GM06990 (cell line): Measurements from ENCODE around the gene CCHCR1.

Experiments
- DNase-seq: peaks from one replicate; pipeline ENCODE4 v3.0.0-alpha.2; 2011; ENCODE audit not compliant: insufficient read length; ENCODE audit errors: extremely low read depth
- H3K27me3 ChIP-seq: replicated peaks from 2 replicates; pipeline ENCODE4 v1.6.0; 2011; ENCODE audit warnings: low read length; ENCODE audit not compliant: control insufficient read depth, insufficient read depth
- H3K36me3 ChIP-seq: 2 replicates; pipeline ENCODE4 v1.5.1; 2011; ENCODE audit warnings: low read length; ENCODE audit not compliant: control insufficient read depth, insufficient read depth
- H3K4me3 ChIP-seq: replicated peaks from 2 replicates; pipeline ENCODE4 v1.5.1; 2011; ENCODE audit warnings: low read depth, mild to moderate bottlenecking, control low read depth, low read length
- CTCF ChIP-seq: IDR thresholded peaks from 2 replicates; pipeline ENCODE4 v1.5.1; 2011; ENCODE audit warnings: low read length, control low read depth, mild to moderate bottlenecking, inconsistent platforms; ENCODE audit not compliant: insufficient read depth, poor library complexity, severe bottlenecking

CCHCR1 gene

DNA sequence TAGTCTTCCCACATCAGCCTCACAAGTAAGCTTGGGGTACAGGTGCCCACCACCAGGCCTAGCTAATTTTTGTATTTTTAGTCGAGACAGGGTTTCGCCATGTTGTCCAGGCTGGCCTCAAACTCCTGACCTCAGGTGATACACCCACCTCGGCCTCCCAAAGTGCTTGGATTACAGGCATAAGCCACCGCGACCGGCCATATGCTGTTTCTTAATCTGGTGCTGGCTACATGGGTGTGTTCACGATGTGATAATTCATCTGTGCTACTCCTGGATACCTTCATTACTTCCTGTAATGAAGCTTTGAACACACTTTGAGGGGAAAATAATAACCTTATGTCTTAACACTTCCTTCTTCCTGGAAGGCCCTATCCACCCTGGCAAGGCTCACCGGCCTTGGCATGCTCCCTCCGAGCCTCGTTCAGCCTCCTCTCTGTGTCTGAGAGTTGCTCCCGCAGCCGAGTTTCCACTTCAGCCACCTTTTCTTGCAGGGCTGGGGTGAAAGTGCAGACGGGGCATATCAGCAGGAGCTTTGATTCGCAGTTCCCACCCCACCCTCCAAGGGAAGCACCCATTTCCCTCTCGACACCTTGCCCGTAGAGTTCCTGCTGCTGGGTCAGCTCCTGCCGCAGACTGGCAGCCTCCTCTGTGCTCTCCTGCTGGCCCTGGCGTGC lies 13.2 kb downstream of the CCHCR1 start:
- H3K36me3 ChIP-seq = peaks cover 11% of the 10 kb centered on the region

GRCh38 chr6:31143148-31143547 lies 14.5 kb downstream of the CCHCR1 start:
- Histone ChIP-seq H3K4me3 (no peak overlapping the region), H3K27me3 (no peaks in the 10 kb centered on the region), H3K36me3 (peaks cover 9% of the 10 kb centered on the region)
- no peak for DNase-seq
- TF ChIP-seq CTCF = no peak

More for the DNA sequence above, 13.2 kb downstream of the CCHCR1 start:
- no peak overlapping the region for H3K4me3 ChIP-seq
- TF ChIP-seq CTCF = no peak
- H3K27me3 ChIP-seq = no peaks in the 10 kb centered on the region
- DNase-seq = no peak

- Histone ChIP-seq H3K27me3 (no peaks in the 10 kb centered on the region), H3K36me3 (peaks cover 8% of the 10 kb centered on the region), H3K4me3 (no peak overlapping the region)
- no peak for DNase-seq
- TF ChIP-seq CTCF = no peak
Measured at GRCh38 chr6:31142361-31142761, 15.2 kb downstream of the CCHCR1 start.

DNA sequence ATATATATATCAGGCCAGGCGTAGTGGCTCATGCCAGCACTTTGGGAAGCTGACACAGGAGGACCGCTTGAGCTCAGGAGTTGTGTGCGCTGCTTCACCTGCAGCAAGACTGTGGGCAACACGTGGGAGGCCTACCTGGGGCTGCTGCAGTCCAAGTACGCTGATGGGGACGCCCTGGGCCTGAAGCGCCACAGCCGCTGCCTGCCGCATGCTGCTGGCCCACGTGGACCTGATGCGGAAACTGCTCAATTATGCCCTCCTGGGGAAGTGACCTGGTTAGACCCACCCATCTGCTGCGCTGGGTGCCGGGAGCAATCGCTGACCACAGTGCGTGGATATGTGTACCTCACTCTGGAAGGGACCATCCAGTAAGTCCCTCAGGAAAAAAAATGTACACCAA lies 17.0 kb downstream of the CCHCR1 start:
- H3K27me3 ChIP-seq = no peaks in the 10 kb centered on the region

DNA sequence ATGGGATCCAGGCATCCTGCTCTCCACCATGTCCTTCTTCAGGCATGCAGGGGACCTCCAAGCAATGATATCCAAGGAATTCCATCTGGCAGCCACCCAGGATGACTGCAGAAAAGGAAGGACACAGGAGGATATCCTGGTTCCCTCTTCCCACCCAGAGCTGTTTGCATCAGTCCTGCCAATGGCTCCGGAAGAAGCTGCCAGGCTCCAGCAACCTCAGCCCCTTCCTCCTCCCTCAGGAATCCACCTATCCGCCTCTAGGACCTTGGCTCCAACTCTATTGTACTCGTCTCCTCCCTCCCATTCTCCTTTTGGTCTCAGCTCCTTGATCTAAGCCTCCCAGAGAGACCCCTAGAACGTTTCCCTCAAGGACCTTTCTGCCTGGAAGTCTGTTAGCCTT lies 18.0 kb downstream of the CCHCR1 start:
- no peak overlapping the region for H3K4me3 ChIP-seq
- peaks cover 5% of the 10 kb centered on the region for H3K36me3 ChIP-seq
- DNase-seq = no peak
- no peak for TF ChIP-seq CTCF
- no peaks in the 10 kb centered on the region for H3K27me3 ChIP-seq

More for the DNA sequence above, 17.0 kb downstream of the CCHCR1 start:
- H3K4me3 ChIP-seq = no peak overlapping the region
- peaks cover 8% of the 10 kb centered on the region for H3K36me3 ChIP-seq
- no peak for DNase-seq
- no peak for TF ChIP-seq CTCF

- TF ChIP-seq CTCF = no peak
- no peak within 1 kb of the TSS for H3K4me3 ChIP-seq
- no peak for DNase-seq
Measured at GRCh38 chr6:31138982-31139381, 18.6 kb downstream of the CCHCR1 start, which contains the start of gene PSORS1C2. Gene PSORS1C2, minus strand, starts transcription at chr6:31139066. Its CDS starts 40 bp downstream, at chr6:31139026.

More at GRCh38 chr6:31138982-31139381, 18.6 kb downstream of the CCHCR1 start, which contains the start of gene PSORS1C2:
- Histone ChIP-seq H3K27me3 (no peaks in the 10 kb centered on the region), H3K36me3 (peaks cover 5% of the 10 kb centered on the region)
